ENCODE results near the gene ADGRL3. TPM values are rescaled to one million over a fixed set of nuclear protein-coding genes. Genes with fewer than 3 reads are reported as not detected.

Gene ADGRL3
- total and polyA plus RNA-seq, 8 donors: 0.08 to 1.4 (median 0.24) TPM

- FAIRE-seq: no peak
- intact Hi-C loops (cut with DNase I): no loop called here
- Histone ChIP-seq H3K27me3 (no peaks in the 10 kb centered on the region), H3K4me1 (no peaks in the 10 kb centered on the region), H3K9me3 (no peaks in the 10 kb centered on the region), H3K4me3 (no peak overlapping the region), H3K27ac (no peak overlapping the region), H3K36me3 (no peaks in the 10 kb centered on the region)
- no peak for DNase-seq
- 46 to 51% methylated on average over 1 of the region's 1 CpG for WGBS, 2 donors
- no peak for TF ChIP-seq CTCF (IDR thresholded peaks at IDR 0.05)
- ATAC-seq: no peak
Observed at GRCh38 chr4:61447918-61448317, 247.8 kb downstream of the ADGRL3 start.

- no peak for DNase-seq
- TF ChIP-seq CTCF (IDR thresholded peaks at IDR 0.05): no peak
- FAIRE-seq: no peak
- Histone ChIP-seq H3K36me3 (no peaks in the 10 kb centered on the region), H3K27ac (no peak overlapping the region), H3K4me3 (no peak overlapping the region), H3K9me3 (no peaks in the 10 kb centered on the region), H3K4me1 (no peaks in the 10 kb centered on the region), H3K27me3 (no peaks in the 10 kb centered on the region)
- no peak for ATAC-seq
- whole genome bisulfite sequencing, 2 donors: 56 to 61% methylated on average over 3 of the region's 3 CpGs
- intact Hi-C loops (cut with DNase I): no loop called here
Observed at GRCh38 chr4:61451935-61452334, 251.8 kb downstream of the ADGRL3 start.

DNA sequence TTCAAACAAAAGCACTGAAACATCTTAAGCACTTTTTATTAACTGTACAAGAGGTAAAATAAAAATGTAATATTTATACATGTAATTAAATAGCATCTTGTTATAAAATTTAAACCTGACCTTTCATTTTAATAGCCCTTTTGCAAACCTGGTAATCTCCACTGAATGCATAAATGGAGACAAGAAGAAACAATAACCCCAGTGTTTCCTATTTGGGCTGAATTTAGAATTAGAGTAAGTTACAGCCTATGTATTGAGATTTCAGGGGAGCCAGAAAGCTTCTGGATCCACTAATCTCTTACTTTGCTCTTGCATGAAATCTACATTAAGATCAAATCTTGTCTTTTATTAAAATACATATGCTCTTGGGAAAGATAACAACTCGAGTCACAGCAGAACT is 261.8 kb downstream of the ADGRL3 start:
- TF ChIP-seq CTCF (IDR thresholded peaks at IDR 0.05): no peak
- intact Hi-C loops (cut with DNase I): no loop called here
- no peaks in the 10 kb centered on the region for H3K4me1 ChIP-seq
- FAIRE-seq: no peak
- DNase-seq: no peak
- H3K27ac ChIP-seq: peak overlapping the region in 1 of 4 donors; percentile 7
- WGBS, 2 donors: 29 to 35% methylated on average over 1 of the region's 1 CpG
- no peaks in the 10 kb centered on the region for H3K36me3 ChIP-seq
- no peaks in the 10 kb centered on the region for H3K9me3 ChIP-seq
- peaks cover 0 to 4% (median 0%) of the 10 kb centered on the region in 4 donors for H3K27me3 ChIP-seq
- no peak overlapping the region for H3K4me3 ChIP-seq
- no peak for ATAC-seq

GRCh38 chr4:61462451-61463326 is 262.6 kb downstream of the ADGRL3 start:
- peaks cover 0 to 4% (median 0%) of the 10 kb centered on the region in 4 donors for H3K27me3 ChIP-seq
- intact Hi-C loops (cut with DNase I): no loop called here
- DNase-seq (peak in 1 of 6 donors; percentile 11), ATAC-seq (peak; percentile 64 to 86 (median 78)), FAIRE-seq (no peak)
- peak overlapping the region in 1 of 4 donors; percentile 7 for H3K27ac ChIP-seq
- no peak overlapping the region for H3K4me3 ChIP-seq
- WGBS, 2 donors: 27 to 42% methylated on average over 5 of the region's 5 CpGs
- TF ChIP-seq CTCF (IDR thresholded peaks at IDR 0.05): no peak
- no peaks in the 10 kb centered on the region for H3K36me3 ChIP-seq
- no peaks in the 10 kb centered on the region for H3K4me1 ChIP-seq
- no peaks in the 10 kb centered on the region for H3K9me3 ChIP-seq

All from pancreas (tissue), 10 donors.